ENCODE data around the gene KLHL13.
"Not testable (repeated sequence)": the region's sequence is repeated elsewhere in the genome, so short reads cannot be mapped to it uniquely, and the experiment has no call there.

The KLHL13 gene

DNA sequence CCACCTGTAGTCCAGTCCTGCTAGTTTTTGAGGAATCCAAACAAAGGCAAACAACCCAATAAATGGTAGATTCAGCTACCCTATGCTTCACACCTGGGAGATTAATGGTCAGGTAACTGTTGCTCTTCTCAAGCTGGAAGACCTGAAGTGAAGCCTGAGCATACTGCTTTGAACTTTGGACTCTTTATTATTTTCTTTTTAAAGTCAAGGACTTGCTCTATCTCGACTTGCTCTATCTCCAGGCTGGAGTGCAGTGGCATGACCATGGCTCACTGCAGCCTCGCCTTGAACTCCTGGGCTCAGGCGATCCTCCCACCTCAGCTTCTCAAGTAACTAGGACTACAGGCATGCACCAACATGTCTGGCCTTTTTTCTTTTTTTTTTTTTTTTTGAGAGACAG, 14.7 kb upstream of the KLHL13 start:
- Histone ChIP-seq H3K4me3 (ENCODE audit: low read depth in 1 of 2, low read length in 2 of 2) (no peak overlapping the region), H3K27ac (ENCODE audit: low read depth, low read length) (no peak overlapping the region), H3K9ac (ENCODE audit: low read depth in 1 of 2, low read length in 2 of 2) (no peak overlapping the region), H3K4me1 (ENCODE audit: control insufficient read depth in 1 of 2, insufficient read depth in 2 of 2, low read length in 2 of 2) (no peaks in the 10 kb centered on the region), H3K27me3 (ENCODE audit: control insufficient read depth in 1 of 2, insufficient read depth in 2 of 2, low read length in 2 of 2) (no peaks in the 10 kb centered on the region), H3K9me3 (ENCODE audit: control insufficient read depth in 1 of 2, low read length in 2 of 2) (no peaks in the 10 kb centered on the region), H3K36me3 (ENCODE audit: control insufficient read depth in 1 of 2, insufficient read depth in 2 of 2, low read length in 2 of 2) (no peaks in the 10 kb centered on the region)

DNA sequence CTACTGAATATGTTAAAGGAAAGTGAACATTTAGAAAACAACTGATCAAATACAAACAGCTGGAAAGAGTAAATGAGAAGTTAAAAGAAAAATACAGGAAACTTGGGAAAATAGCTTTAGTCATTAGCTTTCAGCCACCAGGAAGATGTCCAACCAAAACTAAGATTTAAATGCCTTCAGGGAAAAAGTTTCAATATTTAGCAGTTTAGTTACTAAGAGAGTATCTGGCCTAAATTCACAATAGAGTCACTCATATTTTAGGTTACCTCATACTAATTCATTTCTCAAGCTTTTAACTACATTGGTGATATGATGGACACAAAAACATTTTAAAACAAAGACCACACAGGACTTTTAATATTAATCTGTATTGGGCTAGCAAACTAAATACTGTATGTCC, 13.1 kb upstream of the KLHL13 start:
- H3K36me3 ChIP-seq (ENCODE audit: control insufficient read depth in 1 of 2, insufficient read depth in 2 of 2, low read length in 2 of 2), result no peaks in the 10 kb centered on the region
- no peaks in the 10 kb centered on the region for H3K27me3 ChIP-seq (ENCODE audit: control insufficient read depth in 1 of 2, insufficient read depth in 2 of 2, low read length in 2 of 2)
- H3K4me1 ChIP-seq (ENCODE audit: control insufficient read depth in 1 of 2, insufficient read depth in 2 of 2, low read length in 2 of 2), result no peaks in the 10 kb centered on the region
- no peaks in the 10 kb centered on the region for H3K9me3 ChIP-seq (ENCODE audit: control insufficient read depth in 1 of 2, low read length in 2 of 2)
- H3K9ac ChIP-seq (ENCODE audit: low read depth in 1 of 2, low read length in 2 of 2), result no peak overlapping the region
- no peak overlapping the region for H3K4me3 ChIP-seq (ENCODE audit: low read depth in 1 of 2, low read length in 2 of 2)
- no peak overlapping the region for H3K27ac ChIP-seq (ENCODE audit: low read depth, low read length)

DNA sequence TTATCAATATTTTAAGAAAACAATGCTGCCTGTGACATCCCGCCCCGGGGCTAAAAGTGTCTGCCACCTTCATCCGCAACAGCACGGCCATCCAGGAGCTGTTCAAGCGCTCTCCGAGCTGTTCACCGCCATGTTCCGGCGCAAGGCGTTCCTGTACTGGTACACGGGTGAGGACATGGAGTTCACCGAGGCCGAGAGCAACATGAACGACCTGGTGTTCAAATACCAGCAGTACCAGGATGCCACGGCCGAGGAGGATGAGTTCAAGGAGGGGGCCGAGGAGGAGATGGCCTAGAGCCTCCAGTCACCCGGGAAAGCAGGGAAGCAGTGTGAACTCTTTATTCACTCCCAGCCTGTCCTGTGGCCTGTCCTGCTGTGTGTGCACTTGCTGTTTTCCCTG, 12.1 kb upstream of the KLHL13 start:
- no peaks in the 10 kb centered on the region for H3K27me3 ChIP-seq (ENCODE audit: control insufficient read depth in 1 of 2, insufficient read depth in 2 of 2, low read length in 2 of 2)
- H3K36me3 ChIP-seq (ENCODE audit: control insufficient read depth in 1 of 2, insufficient read depth in 2 of 2, low read length in 2 of 2), result no peaks in the 10 kb centered on the region
- H3K4me3 ChIP-seq (ENCODE audit: low read depth in 1 of 2, low read length in 2 of 2), result no peak overlapping the region
- H3K27ac ChIP-seq (ENCODE audit: low read depth, low read length), result no peak overlapping the region
- no peaks in the 10 kb centered on the region for H3K9me3 ChIP-seq (ENCODE audit: control insufficient read depth in 1 of 2, low read length in 2 of 2)
- no peaks in the 10 kb centered on the region for H3K4me1 ChIP-seq (ENCODE audit: control insufficient read depth in 1 of 2, insufficient read depth in 2 of 2, low read length in 2 of 2)
- H3K9ac ChIP-seq (ENCODE audit: low read depth in 1 of 2, low read length in 2 of 2), result no peak overlapping the region

DNA sequence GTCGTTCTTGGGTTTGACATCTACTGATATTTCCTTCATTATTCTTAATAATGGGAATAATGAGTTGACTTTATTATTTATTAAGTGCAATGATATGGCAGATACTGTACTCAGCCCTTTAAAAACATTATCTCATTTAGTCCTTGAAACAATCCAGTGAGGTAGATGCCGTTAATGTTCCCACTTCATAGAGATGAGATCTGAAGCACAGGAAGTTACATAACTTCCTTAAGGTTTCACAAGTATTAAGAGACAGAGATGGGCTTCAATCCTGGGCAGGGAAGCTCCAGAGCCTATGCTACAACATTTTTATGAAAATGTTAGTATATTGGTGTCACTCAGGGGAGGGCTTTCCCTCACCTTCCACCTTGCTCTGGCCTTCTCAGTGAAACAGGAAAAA, 9.7 kb upstream of the KLHL13 start:
- no peaks in the 10 kb centered on the region for H3K4me1 ChIP-seq (ENCODE audit: control insufficient read depth in 1 of 2, insufficient read depth in 2 of 2, low read length in 2 of 2)
- no peaks in the 10 kb centered on the region for H3K9me3 ChIP-seq (ENCODE audit: control insufficient read depth in 1 of 2, low read length in 2 of 2)
- no peak overlapping the region for H3K27ac ChIP-seq (ENCODE audit: low read depth, low read length)
- no peak overlapping the region for H3K9ac ChIP-seq (ENCODE audit: low read depth in 1 of 2, low read length in 2 of 2)
- no peak overlapping the region for H3K4me3 ChIP-seq (ENCODE audit: low read depth in 1 of 2, low read length in 2 of 2)
- no peaks in the 10 kb centered on the region for H3K27me3 ChIP-seq (ENCODE audit: control insufficient read depth in 1 of 2, insufficient read depth in 2 of 2, low read length in 2 of 2)
- H3K36me3 ChIP-seq (ENCODE audit: control insufficient read depth in 1 of 2, insufficient read depth in 2 of 2, low read length in 2 of 2), result no peaks in the 10 kb centered on the region

DNA sequence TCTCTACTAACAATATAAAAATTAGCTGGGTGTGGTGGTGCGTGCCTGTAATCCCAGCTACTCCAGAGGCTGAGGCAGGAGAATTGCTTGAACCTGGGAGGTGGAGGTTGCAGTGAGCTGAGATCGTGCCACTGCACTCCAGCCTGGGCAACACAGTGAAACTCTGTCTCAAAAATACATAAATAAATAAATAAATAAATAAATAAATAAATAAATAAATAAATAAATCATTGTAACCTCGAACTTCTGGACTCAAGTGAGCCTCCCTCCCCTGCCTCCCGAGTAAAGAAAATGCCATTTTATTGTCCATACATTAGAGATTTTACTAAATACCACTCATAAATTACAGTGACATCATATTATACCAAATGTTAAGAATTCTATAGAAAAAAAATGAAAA, 7.6 kb upstream of the KLHL13 start:
- not testable (repeated sequence) for H3K27me3 ChIP-seq (ENCODE audit: control insufficient read depth in 1 of 2, insufficient read depth in 2 of 2, low read length in 2 of 2); H3K4me3 ChIP-seq (ENCODE audit: low read depth in 1 of 2, low read length in 2 of 2); H3K27ac ChIP-seq (ENCODE audit: low read depth, low read length); H3K36me3 ChIP-seq (ENCODE audit: control insufficient read depth in 1 of 2, insufficient read depth in 2 of 2, low read length in 2 of 2); H3K9ac ChIP-seq (ENCODE audit: low read depth in 1 of 2, low read length in 2 of 2); H3K4me1 ChIP-seq (ENCODE audit: control insufficient read depth in 1 of 2, insufficient read depth in 2 of 2, low read length in 2 of 2); H3K9me3 ChIP-seq (ENCODE audit: control insufficient read depth in 1 of 2, low read length in 2 of 2)

DNA sequence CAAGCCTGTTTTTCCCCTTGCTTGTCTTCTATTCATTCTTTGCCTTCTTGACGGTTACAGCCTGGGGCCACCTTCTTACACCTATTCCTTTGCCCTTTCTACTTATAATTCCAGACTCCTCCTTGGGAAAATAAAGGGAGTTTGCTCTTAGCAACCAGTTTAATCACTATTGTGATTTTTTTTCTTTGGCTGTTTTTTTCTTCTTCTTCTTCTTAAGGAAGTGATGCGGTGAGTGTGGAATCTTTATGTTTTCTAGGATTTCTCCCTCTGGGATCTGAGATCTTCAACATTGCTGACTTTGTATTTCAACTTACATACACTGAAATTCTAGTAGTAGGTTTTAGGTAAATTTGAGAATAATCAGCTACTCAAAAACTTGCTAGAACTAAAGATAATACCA, 1.1 kb upstream of the KLHL13 start:
- Histone ChIP-seq H3K9ac (ENCODE audit: low read depth in 1 of 2, low read length in 2 of 2) (no peak overlapping the region), H3K36me3 (ENCODE audit: control insufficient read depth in 1 of 2, insufficient read depth in 2 of 2, low read length in 2 of 2) (no peaks in the 10 kb centered on the region), H3K9me3 (ENCODE audit: control insufficient read depth in 1 of 2, low read length in 2 of 2) (no peaks in the 10 kb centered on the region), H3K4me1 (ENCODE audit: control insufficient read depth in 1 of 2, insufficient read depth in 2 of 2, low read length in 2 of 2) (no peaks in the 10 kb centered on the region), H3K27ac (ENCODE audit: low read depth, low read length) (no peak overlapping the region), H3K27me3 (ENCODE audit: control insufficient read depth in 1 of 2, insufficient read depth in 2 of 2, low read length in 2 of 2) (no peaks in the 10 kb centered on the region), H3K4me3 (ENCODE audit: low read depth in 1 of 2, low read length in 2 of 2) (no peak overlapping the region)

DNA sequence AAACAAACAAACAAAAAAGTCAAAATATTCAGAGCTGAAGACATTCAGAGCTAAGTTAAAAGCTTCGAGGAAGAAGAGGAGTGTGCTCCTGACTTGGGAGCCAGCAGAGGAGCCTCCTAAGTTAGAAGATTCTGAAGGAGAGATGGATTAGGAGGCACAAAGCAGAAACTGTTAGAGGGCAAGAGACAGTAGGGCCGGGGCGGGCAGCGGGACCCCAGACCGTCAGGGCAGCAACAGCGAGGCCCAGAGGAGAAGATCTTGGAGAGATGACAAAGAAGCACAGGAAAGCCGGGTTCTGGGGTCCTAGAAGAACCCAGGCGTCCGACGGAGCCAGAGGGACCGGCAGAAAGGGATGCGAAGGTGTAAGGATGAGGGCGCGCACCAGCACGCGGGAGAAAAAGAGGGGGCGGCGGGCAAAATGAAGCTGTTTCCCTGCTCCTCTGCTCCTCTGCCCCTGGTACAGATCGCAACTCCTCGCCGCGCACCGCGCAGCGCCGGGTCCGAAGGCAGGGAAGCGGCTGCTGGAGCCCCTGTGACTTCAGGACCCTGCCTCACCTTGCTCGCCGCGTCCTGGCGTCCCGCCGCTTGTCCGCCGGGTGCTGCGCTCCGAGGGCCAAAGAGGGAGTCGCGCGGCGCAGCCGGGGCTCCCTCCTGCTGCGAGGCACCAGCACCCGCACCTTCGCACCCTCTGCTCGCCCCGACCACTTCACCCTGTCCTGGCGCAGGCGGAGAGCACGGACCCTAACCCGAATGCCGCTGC, 477 bp downstream of the KLHL13 start:
- no peaks in the 10 kb centered on the region for H3K36me3 ChIP-seq (ENCODE audit: control insufficient read depth in 1 of 2, insufficient read depth in 2 of 2, low read length in 2 of 2)
- no peaks in the 10 kb centered on the region for H3K9me3 ChIP-seq (ENCODE audit: control insufficient read depth in 1 of 2, low read length in 2 of 2)
- H3K4me3 ChIP-seq (ENCODE audit: low read depth in 1 of 2, low read length in 2 of 2), result peak overlapping the region; percentile 71 to 72
- H3K4me1 ChIP-seq (ENCODE audit: control insufficient read depth in 1 of 2, insufficient read depth in 2 of 2, low read length in 2 of 2), result no peaks in the 10 kb centered on the region
- H3K27me3 ChIP-seq (ENCODE audit: control insufficient read depth in 1 of 2, insufficient read depth in 2 of 2, low read length in 2 of 2), result no peaks in the 10 kb centered on the region
- H3K27ac ChIP-seq (ENCODE audit: low read depth, low read length), result peak overlapping the region; percentile 20
- peak overlapping the region in 1 of 2 donors; percentile 60 for H3K9ac ChIP-seq (ENCODE audit: low read depth in 1 of 2, low read length in 2 of 2)

DNA sequence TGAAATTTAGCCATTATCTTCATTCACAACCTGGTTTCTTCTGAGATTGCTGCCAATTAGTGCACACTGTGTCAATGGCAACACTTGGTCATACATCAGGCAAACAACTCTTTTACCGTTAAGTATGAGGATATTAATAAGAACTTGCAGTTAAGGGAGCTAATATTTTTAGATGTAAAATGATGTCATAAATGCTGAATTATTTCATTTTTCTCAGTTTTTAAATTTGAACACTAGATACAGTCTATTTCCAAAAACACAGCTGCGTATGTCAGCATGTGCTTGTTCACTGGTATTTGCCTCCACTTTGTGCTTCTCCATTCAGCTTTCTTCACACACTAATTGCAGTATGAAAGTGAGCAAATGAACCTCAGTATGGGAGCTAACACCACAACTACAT, 1.6 kb downstream of the KLHL13 start:
- Histone ChIP-seq H3K27ac (ENCODE audit: low read depth, low read length) (no peak overlapping the region), H3K4me1 (ENCODE audit: control insufficient read depth in 1 of 2, insufficient read depth in 2 of 2, low read length in 2 of 2) (no peaks in the 10 kb centered on the region), H3K4me3 (ENCODE audit: low read depth in 1 of 2, low read length in 2 of 2) (no peak overlapping the region), H3K27me3 (ENCODE audit: control insufficient read depth in 1 of 2, insufficient read depth in 2 of 2, low read length in 2 of 2) (no peaks in the 10 kb centered on the region), H3K36me3 (ENCODE audit: control insufficient read depth in 1 of 2, insufficient read depth in 2 of 2, low read length in 2 of 2) (no peaks in the 10 kb centered on the region), H3K9ac (ENCODE audit: low read depth in 1 of 2, low read length in 2 of 2) (no peak overlapping the region), H3K9me3 (ENCODE audit: control insufficient read depth in 1 of 2, low read length in 2 of 2) (no peaks in the 10 kb centered on the region)

DNA sequence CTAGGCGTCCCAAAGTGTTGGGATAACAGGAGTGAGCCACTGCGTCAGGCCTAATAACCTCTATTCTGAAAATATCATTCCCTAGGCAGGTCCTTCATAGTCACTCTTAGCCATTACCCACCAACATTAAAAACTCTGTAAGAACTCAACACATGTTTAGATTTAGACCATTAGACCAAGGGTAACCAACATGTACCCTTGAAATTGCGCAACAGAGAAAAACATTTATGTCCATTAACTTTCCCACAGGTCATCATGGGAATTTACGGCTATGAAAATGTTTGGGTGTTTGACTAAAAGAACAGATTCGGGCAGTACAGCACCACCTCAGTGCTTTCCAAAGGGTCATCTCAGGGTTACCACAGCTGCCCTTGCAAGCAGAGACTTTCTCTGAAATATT, 7.5 kb downstream of the KLHL13 start:
- H3K9me3 ChIP-seq (ENCODE audit: control insufficient read depth in 1 of 2, low read length in 2 of 2), result no peaks in the 10 kb centered on the region
- no peaks in the 10 kb centered on the region for H3K27me3 ChIP-seq (ENCODE audit: control insufficient read depth in 1 of 2, insufficient read depth in 2 of 2, low read length in 2 of 2)
- H3K36me3 ChIP-seq (ENCODE audit: control insufficient read depth in 1 of 2, insufficient read depth in 2 of 2, low read length in 2 of 2), result no peaks in the 10 kb centered on the region
- no peak overlapping the region for H3K9ac ChIP-seq (ENCODE audit: low read depth in 1 of 2, low read length in 2 of 2)
- H3K4me1 ChIP-seq (ENCODE audit: control insufficient read depth in 1 of 2, insufficient read depth in 2 of 2, low read length in 2 of 2), result no peaks in the 10 kb centered on the region
- no peak overlapping the region for H3K4me3 ChIP-seq (ENCODE audit: low read depth in 1 of 2, low read length in 2 of 2)
- no peak overlapping the region for H3K27ac ChIP-seq (ENCODE audit: low read depth, low read length)

DNA sequence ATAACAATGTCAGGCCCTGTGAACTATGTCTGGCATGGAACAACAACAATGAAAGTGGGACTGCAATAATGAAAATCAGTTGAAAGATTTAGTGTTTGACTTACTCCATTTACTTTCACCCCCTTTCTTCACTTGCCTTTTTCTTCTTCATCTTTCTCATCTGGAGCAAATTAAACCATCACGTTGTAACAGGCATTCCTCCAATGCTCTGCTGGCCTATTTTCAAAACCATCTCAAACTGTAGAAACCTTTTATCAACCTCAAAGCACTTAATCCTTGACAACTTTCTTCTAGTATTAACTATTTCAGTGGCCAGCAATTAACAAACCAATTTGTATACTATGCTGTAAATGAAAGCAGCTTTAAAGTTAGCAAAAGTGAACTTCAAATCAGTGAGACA, 8.3 kb downstream of the KLHL13 start:
- H3K27ac ChIP-seq (ENCODE audit: low read depth, low read length), result no peak overlapping the region
- H3K36me3 ChIP-seq (ENCODE audit: control insufficient read depth in 1 of 2, insufficient read depth in 2 of 2, low read length in 2 of 2), result no peaks in the 10 kb centered on the region
- H3K27me3 ChIP-seq (ENCODE audit: control insufficient read depth in 1 of 2, insufficient read depth in 2 of 2, low read length in 2 of 2), result no peaks in the 10 kb centered on the region
- H3K9me3 ChIP-seq (ENCODE audit: control insufficient read depth in 1 of 2, low read length in 2 of 2), result no peaks in the 10 kb centered on the region
- no peak overlapping the region for H3K9ac ChIP-seq (ENCODE audit: low read depth in 1 of 2, low read length in 2 of 2)
- no peak overlapping the region for H3K4me3 ChIP-seq (ENCODE audit: low read depth in 1 of 2, low read length in 2 of 2)
- H3K4me1 ChIP-seq (ENCODE audit: control insufficient read depth in 1 of 2, insufficient read depth in 2 of 2, low read length in 2 of 2), result no peaks in the 10 kb centered on the region

DNA sequence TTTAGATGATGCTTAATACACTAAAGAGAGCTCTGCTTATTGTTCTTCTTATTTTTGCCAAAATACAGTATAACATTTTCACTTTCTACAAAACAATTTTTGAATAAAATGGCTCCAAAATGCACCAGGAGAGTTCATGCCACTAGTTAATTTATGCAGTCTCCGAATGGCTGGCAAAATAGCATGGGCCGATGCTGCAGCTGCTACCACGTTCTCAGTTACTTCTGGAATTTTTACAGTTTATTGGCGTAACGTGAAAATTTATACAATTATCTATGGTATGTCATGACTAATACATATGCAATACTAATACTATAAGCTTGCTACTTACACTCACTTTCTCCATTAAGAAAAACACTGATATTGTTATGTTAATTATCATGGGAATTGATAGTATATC, 16.5 kb downstream of the KLHL13 start:
- Histone ChIP-seq H3K36me3 (ENCODE audit: control insufficient read depth in 1 of 2, insufficient read depth in 2 of 2, low read length in 2 of 2) (no peaks in the 10 kb centered on the region), H3K4me3 (ENCODE audit: low read depth in 1 of 2, low read length in 2 of 2) (no peak overlapping the region), H3K9ac (ENCODE audit: low read depth in 1 of 2, low read length in 2 of 2) (no peak overlapping the region), H3K27me3 (ENCODE audit: control insufficient read depth in 1 of 2, insufficient read depth in 2 of 2, low read length in 2 of 2) (no peaks in the 10 kb centered on the region), H3K27ac (ENCODE audit: low read depth, low read length) (no peak overlapping the region), H3K4me1 (ENCODE audit: control insufficient read depth in 1 of 2, insufficient read depth in 2 of 2, low read length in 2 of 2) (no peaks in the 10 kb centered on the region), H3K9me3 (ENCODE audit: control insufficient read depth in 1 of 2, low read length in 2 of 2) (no peaks in the 10 kb centered on the region)

Measured in duodenal mucosa (tissue), 2 donors.